GM13977 (cell line): ENCODE results near the gene DDI1.

Experiments
- DNase-seq: peaks from one replicate; pipeline ENCODE4 v3.0.0; 2012; ENCODE audit warnings: low spot score
- CTCF ChIP-seq: IDR thresholded peaks from 2 replicates; pipeline ENCODE4 v1.5.1; 2012; ENCODE audit warnings: mild to moderate bottlenecking, control low read depth; ENCODE audit not compliant: insufficient read depth; ENCODE audit errors: extremely low read depth, missing control alignments
- in situ Hi-C: fragments of 300-500 bp; cut with MboI; formaldehyde crosslinking; loops from one replicate; pipeline ENCODE4 v1.12.0; 2022; ENCODE audit warnings: low sequenced_read_pairs, low pct_unique_long_range_greater_than_20kb, mixed read lengths, inconsistent platforms; ENCODE audit not compliant: unreplicated experiment

The DDI1 gene

GRCh38 chr11:104073950-104074705, 37.7 kb downstream of the DDI1 start:
- DNase-seq, result no peak
- in situ Hi-C loops, result no loop called here

GRCh38 chr11:104075091-104075490, 38.7 kb downstream of the DDI1 start:
- TF ChIP-seq CTCF, result no peak
- no peak for DNase-seq
- in situ Hi-C loops, result no loop called here

More at GRCh38 chr11:104073950-104074705, 37.7 kb downstream of the DDI1 start:
- no peak for TF ChIP-seq CTCF

- no peak for DNase-seq
- TF ChIP-seq CTCF, result no peak
- in situ Hi-C loops, result no loop called here
Observed at GRCh38 chr11:104075706-104076105, 39.3 kb downstream of the DDI1 start.

GRCh38 chr11:104076455-104076854, 40.0 kb downstream of the DDI1 start:
- DNase-seq, result no peak
- no peak for TF ChIP-seq CTCF
- in situ Hi-C loops, result no loop called here

GRCh38 chr11:104078245-104078644, 41.8 kb downstream of the DDI1 start:
- DNase-seq, result no peak
- in situ Hi-C loops, result no loop called here
- TF ChIP-seq CTCF, result no peak

- DNase-seq, result no peak
- in situ Hi-C loops, result no loop called here
- TF ChIP-seq CTCF, result no peak
Observed at GRCh38 chr11:104078995-104079394, 42.6 kb downstream of the DDI1 start.
